ENCODE results near the gene FXYD5.

FXYD5 gene

DNA sequence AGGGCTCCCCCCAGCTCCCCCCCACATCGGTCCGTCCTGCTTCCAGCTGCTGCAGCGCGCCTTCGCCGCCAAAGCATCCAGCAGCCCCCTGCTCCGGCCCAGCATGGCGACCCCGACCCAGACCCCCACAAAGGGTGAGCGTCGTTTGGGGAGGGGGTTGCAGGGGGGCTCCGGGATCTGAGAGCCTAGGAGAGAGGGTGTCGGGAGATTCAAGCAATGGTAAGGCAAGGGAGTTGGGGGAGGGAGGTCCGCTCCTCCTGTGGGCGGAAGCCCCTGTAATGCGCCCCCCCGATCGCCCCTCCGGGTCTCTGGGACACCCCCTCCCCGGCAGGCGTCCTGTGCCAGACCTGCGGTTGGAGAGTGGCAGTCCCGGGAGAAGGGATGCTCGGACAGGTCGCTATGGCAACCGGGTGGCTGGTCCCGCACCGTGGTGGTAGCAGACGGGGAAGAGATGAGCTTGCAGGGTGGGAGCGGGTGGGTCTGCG, 11.3 kb upstream of the FXYD5 start, which contains the start of gene FXYD7:
Gene FXYD7 (plus strand): TSS at position 25 of the 485 bp plus-strand sequence. CDS start 79 bp downstream, at position 104.
- H3K4me3 ChIP-seq (replicated peaks; ENCODE audit: low read depth, low read length), result no peak within 1 kb of the TSS
- no peak for DNase-seq (ENCODE audit: extremely low read depth, insufficient read length)
- TF ChIP-seq, protein P1, sequence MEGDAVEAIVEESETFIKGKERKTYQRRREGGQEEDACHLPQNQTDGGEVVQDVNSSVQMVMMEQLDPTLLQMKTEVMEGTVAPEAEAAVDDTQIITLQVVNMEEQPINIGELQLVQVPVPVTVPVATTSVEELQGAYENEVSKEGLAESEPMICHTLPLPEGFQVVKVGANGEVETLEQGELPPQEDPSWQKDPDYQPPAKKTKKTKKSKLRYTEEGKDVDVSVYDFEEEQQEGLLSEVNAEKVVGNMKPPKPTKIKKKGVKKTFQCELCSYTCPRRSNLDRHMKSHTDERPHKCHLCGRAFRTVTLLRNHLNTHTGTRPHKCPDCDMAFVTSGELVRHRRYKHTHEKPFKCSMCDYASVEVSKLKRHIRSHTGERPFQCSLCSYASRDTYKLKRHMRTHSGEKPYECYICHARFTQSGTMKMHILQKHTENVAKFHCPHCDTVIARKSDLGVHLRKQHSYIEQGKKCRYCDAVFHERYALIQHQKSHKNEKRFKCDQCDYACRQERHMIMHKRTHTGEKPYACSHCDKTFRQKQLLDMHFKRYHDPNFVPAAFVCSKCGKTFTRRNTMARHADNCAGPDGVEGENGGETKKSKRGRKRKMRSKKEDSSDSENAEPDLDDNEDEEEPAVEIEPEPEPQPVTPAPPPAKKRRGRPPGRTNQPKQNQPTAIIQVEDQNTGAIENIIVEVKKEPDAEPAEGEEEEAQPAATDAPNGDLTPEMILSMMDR (IDR thresholded peaks at IDR 0.05; ENCODE audit: insufficient read depth, low read length, poor library complexity, severe bottlenecking), result no peak

DNA sequence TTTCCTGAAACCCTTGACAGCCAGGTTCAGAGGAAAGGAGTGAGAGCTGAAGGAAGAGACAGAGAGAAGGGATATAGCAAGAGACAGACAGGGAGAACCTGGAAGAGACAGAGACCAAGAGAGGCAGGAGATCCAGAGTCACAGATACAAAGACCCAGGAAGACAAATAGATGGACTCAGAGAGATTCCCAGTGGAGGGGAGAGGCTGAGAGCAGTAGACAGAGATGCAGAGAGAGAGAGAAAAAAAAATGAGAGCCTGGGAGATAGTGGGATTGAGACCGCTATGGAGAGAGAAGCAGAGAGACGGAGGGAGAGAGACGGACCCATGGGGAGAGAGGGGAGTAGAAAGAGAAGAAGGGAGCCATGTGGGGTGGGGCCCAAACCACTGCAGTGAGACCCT, 10.7 kb upstream of the FXYD5 start:
- no peak for DNase-seq (ENCODE audit: extremely low read depth, insufficient read length)
- H3K36me3 ChIP-seq (ENCODE audit: control insufficient read depth, insufficient read depth, low read length), result no peaks in the 10 kb centered on the region
- no peak overlapping the region for H3K4me3 ChIP-seq (replicated peaks; ENCODE audit: low read depth, low read length)
- H3K27me3 ChIP-seq (replicated peaks; ENCODE audit: control insufficient read depth, insufficient read depth, low read length), result no peaks in the 10 kb centered on the region; the same call in 1 of the 2 replicates
- TF ChIP-seq, protein P1 (IDR thresholded peaks at IDR 0.05; ENCODE audit: insufficient read depth, low read length, poor library complexity, severe bottlenecking), result no peak

More for the DNA sequence above, 11.3 kb upstream of the FXYD5 start, which contains the start of gene FXYD7:
- no peaks in the 10 kb centered on the region for H3K36me3 ChIP-seq (ENCODE audit: control insufficient read depth, insufficient read depth, low read length)
- H3K27me3 ChIP-seq (replicated peaks; ENCODE audit: control insufficient read depth, insufficient read depth, low read length), result no peaks in the 10 kb centered on the region; the same call in 1 of the 2 replicates

DNA sequence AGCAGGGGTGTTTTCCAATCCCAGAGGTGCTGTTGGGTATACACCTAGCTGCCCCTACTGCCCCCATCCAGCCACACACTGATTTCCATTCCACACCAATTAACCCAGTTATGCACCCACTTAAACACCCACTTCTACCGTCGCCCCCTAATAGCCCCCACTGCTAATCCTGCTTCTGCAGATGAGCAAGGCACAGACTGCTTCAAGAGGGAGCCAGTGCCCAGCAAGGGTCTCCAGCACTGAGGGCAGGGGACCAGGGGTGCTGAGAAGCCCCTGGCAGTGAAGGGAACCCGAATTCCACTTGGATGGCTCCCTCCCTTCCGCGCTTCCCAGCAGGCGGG, 10.3 kb upstream of the FXYD5 start:
- H3K4me3 ChIP-seq (replicated peaks; ENCODE audit: low read depth, low read length), result no peak overlapping the region
- no peaks in the 10 kb centered on the region for H3K36me3 ChIP-seq (ENCODE audit: control insufficient read depth, insufficient read depth, low read length)

DNA sequence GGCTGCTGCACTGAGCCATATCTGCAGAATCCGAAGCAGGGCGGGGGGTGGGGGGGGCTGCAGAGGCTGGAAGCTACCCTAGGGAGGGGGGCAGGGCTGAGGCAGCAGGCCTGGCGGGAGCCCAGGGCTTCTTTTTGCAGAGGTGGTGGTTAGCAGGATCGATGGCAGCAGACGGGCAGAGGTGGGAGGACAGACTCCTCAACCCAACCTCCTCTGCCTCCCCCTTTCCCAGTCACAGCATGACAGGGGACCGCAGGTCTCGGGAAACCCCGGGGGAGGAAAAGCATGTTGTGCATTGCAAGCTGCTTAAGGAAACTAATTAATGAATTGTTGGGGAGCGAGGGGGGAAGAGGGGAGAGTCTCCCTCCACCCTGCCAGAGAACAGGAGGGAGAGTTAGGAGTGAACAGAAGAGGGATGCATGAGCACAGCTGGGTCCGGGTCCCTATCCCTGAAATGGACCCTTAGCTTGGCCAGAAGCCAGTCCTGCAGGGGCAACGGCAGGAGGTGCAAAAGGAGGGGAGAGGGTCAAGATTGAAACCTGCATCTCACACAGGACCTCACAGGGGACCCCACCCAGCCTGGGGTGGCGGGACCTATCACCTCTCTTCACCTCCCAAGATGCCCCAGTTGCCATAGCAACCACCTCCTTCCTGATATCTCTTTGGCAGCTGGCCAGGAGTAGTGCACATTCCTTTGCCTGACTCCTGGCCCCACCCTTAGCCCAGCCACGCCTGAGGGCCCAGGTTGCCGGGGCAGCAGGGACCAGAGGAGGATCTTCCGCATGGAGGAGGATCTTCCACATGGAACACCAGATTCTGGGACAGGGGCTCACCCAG, 9.7 kb upstream of the FXYD5 start:
- Histone ChIP-seq H3K36me3 (ENCODE audit: control insufficient read depth, insufficient read depth, low read length) (no peaks in the 10 kb centered on the region), H3K27me3 (replicated peaks; ENCODE audit: control insufficient read depth, insufficient read depth, low read length) (no peaks in the 10 kb centered on the region; the same call in 1 of the 2 replicates), H3K4me3 (replicated peaks; ENCODE audit: low read depth, low read length) (no peak overlapping the region)
- TF ChIP-seq, protein P1 (IDR thresholded peaks at IDR 0.05; ENCODE audit: insufficient read depth, low read length, poor library complexity, severe bottlenecking), result no peak
- DNase-seq (ENCODE audit: extremely low read depth, insufficient read length), result no peak

More for the DNA sequence above, 10.3 kb upstream of the FXYD5 start:
- no peaks in the 10 kb centered on the region; the same call in 1 of the 2 replicates for H3K27me3 ChIP-seq (replicated peaks; ENCODE audit: control insufficient read depth, insufficient read depth, low read length)
- DNase-seq (ENCODE audit: extremely low read depth, insufficient read length), result no peak
- TF ChIP-seq, protein P1 (IDR thresholded peaks at IDR 0.05; ENCODE audit: insufficient read depth, low read length, poor library complexity, severe bottlenecking), result no peak

DNA sequence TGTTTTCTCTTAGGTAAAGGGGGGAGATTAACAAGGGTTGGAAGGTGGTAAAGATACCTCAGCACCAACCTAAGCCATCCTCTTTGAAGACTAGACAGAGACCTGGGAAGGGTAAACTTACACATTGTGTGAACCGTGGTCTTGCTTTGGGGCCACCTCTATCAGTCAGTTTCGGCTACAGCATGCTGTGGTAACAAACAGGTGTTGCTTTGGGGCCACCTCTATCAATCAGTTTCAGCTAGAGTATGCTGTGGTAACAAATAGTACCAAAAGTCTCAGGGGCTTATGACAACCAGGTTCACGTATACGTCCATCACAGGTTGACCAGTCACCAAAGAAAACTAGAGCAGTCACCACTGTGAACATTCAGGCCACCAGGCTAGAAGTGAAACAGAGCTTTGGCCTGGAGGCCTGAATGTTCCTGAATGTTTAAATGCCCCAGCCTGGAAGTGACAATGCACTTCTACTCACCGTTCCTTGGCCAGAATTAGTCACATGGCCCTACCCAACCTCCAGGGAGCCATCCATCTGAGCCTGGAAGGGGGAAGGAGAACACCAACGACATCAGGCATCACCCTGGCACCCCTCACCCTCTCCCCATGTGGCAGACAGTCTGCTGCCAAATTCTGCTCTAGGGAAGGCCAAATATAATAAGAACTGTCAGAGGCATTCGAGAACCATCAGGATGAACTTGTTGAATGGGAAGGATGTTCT, 7.6 kb upstream of the FXYD5 start:
- TF ChIP-seq, protein P1 (IDR thresholded peaks at IDR 0.05; ENCODE audit: insufficient read depth, low read length, poor library complexity, severe bottlenecking), result no peak
- H3K27me3 ChIP-seq (replicated peaks; ENCODE audit: control insufficient read depth, insufficient read depth, low read length), result no peaks in the 10 kb centered on the region; the same call in 1 of the 2 replicates

More for the DNA sequence above, 7.6 kb upstream of the FXYD5 start:
- no peak for DNase-seq (ENCODE audit: extremely low read depth, insufficient read length)
- Histone ChIP-seq H3K4me3 (replicated peaks; ENCODE audit: low read depth, low read length) (no peak overlapping the region), H3K36me3 (ENCODE audit: control insufficient read depth, insufficient read depth, low read length) (no peaks in the 10 kb centered on the region)
